Esophagus muscularis mucosa (tissue), 3 donors: ENCODE data around the gene DBX2.

Experiments used
- POLR2A ChIP-seq: fragments of 450-650 bp; IDR thresholded peaks from one replicate; pipeline ENCODE4 v1.6.1; 2017; ENCODE audit warnings: antibody characterized with exemption, moderate library complexity, mild to moderate bottlenecking, low read depth
- TF ChIP-seq, protein P1 (sequence below), 3 experiments: fragments of 200-600 bp in 2 of 3; fragments of 450-650 bp in 1 of 3; sonication (generic) in 2 of 3; IDR thresholded peaks; one replicate each; pipeline ENCODE4 v1.5.1; 2017 to 2019; ENCODE audit warnings: antibody characterized with exemption in 3 of 3, mild to moderate bottlenecking in 2 of 3, moderate library complexity in 1 of 3

DNA sequence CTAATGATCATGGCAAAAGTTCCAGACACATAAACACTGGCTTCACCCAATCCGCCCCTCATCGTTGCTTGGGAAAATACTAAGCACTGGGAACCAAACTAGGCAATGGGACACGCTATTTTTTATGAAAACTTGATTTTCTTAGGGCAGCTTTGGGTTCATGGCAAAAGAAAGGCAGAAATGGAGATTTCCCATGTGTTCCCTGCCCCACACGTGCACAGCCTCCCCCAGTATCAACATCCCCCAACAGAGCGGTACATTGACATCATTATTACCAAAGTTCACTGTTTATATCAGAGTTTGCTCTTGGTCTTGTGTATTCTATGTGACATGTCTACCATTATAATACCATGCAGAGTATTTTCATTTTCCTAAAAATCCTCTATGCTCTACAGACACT is 71.0 kb downstream of the DBX2 start:
- TF ChIP-seq, protein P1, sequence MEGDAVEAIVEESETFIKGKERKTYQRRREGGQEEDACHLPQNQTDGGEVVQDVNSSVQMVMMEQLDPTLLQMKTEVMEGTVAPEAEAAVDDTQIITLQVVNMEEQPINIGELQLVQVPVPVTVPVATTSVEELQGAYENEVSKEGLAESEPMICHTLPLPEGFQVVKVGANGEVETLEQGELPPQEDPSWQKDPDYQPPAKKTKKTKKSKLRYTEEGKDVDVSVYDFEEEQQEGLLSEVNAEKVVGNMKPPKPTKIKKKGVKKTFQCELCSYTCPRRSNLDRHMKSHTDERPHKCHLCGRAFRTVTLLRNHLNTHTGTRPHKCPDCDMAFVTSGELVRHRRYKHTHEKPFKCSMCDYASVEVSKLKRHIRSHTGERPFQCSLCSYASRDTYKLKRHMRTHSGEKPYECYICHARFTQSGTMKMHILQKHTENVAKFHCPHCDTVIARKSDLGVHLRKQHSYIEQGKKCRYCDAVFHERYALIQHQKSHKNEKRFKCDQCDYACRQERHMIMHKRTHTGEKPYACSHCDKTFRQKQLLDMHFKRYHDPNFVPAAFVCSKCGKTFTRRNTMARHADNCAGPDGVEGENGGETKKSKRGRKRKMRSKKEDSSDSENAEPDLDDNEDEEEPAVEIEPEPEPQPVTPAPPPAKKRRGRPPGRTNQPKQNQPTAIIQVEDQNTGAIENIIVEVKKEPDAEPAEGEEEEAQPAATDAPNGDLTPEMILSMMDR (IDR thresholded peaks at IDR 0.05): no peak
- TF ChIP-seq POLR2A: no peak
